ENCODE data around the gene ZNF506.
"Not testable (repeated sequence)": the region's sequence is repeated elsewhere in the genome, so short reads cannot be mapped to it uniquely, and the experiment has no call there.

The ZNF506 gene

DNA sequence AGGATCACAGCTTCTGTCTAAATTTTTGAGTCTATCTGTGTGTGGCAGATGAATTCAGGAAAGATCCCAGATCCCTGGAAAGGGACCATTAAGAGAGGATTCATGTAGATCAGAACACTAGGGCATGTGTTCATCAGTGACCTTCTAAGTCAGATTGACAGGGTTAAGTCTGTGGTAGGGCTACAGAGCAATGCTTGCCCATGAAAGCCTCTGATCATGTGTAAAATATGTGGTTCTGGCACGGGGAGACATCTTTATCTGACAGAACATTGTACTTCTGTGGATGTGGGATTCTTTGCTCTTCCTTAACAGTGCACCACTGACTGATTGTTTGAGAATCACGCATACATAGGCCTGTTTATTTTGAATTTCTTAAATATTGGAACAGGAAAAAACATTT lies 42.9 kb downstream of the ZNF506 start:
- DNase-seq (ENCODE audit: low spot score) = no peak

DNA sequence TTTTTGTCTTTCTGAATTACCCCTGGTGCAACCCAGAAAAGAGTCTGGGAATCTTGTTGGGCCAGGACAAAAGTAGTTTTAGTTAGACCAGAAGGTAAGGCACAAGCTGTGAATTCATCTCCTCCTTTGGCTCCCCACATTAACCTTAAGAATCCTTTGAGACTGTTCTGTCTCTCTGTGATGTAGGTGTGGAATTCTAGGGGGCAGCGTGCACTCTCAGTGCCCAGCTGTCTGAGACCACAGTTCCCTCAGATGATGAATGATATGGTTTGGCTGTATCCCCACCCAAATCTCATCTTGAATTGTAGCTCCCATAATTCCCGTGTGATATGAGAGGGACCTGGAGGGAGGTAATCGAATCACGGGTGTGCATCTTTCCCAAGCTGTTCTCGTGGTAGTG lies 43.9 kb downstream of the ZNF506 start:
- DNase-seq (ENCODE audit: low spot score) = no peak

DNA sequence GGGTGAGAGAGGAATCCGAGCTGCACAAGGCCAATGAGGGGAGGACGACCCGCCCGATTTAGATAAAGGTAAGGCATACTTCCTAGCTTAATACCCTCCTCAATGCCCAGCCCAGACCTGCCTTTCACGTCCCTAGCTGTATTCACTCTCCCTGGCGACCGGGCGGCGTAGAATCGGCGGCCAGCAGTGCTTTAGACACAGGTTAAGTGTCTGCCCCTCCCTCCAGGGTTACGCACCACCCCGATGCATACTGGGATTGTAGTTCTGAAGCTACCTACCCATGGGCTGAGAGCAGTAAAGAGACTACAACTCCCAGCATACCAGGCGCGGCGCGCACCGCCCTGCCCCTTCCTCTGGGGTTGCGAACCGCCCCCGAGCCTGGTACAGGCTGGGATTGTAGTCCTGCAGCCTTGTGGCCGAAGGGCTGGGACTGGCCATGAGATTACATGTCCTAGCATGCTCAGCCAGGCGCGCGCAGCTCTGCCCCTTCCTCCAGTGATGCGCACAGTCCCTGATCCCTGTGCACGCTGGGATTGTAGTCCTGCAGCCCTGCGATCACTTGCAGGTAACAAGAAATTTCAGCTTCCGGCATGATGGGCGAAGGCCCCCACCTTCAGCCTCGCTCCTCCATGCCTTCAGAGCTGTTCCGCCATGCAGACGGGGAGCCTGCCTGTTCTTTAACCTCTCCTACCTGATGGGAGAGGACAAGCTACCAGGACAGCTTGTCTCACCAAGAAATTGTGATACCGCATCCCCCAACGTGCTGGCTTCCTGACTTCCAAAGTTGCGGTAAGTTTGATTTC lies 45.1 kb downstream of the ZNF506 start:
- peak; percentile 97 for DNase-seq (ENCODE audit: low spot score)

DNA sequence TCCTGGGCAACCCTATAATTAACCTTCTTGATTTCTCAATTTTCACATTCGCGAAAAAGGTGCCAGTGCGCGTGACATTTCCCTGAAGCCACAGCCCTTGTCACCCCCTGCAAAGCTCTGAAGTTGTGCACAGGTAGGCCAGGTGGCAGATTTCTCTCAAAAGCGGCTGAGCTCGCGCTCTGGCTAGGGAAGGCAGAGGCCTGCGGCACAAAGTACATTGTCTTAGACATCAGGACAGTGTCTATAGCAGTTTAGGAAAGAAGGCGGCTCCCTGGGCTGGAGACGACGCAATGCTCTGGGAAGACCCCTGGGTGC lies 45.7 kb downstream of the ZNF506 start:
- DNase-seq (ENCODE audit: low spot score) = no peak

DNA sequence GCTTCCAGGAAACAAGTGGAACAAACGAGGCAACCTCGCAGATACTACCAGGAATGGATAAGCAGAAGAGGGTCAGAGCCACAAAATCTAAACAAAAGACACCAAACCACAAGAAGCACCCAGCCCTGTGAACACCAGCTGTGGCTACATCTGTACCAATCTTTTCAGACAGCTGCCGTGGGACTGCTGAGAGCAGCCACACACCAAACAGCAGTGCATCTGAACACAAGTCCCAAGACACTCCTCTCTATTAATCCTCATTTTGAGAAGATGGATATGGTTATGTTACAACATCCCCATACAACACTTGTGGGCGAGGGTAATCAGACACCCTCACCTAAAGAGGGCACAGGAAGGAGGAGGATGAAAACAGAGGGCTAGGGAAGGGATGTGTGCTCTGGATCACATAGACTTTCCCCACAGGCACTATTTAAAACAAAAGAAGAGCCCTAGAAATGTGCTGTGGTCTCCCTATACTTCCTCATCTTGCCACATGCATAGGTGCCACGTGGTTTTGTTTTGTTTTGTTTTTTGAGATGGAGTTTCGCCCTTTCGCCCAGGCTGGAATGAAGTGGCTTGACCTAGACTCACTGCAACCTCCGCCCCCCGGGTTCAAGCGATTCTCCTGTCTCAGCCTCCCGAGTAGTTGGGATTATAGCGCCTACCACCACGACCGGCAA lies 47.1 kb downstream of the ZNF506 start:
- DNase-seq (ENCODE audit: low spot score) = no peak

DNA sequence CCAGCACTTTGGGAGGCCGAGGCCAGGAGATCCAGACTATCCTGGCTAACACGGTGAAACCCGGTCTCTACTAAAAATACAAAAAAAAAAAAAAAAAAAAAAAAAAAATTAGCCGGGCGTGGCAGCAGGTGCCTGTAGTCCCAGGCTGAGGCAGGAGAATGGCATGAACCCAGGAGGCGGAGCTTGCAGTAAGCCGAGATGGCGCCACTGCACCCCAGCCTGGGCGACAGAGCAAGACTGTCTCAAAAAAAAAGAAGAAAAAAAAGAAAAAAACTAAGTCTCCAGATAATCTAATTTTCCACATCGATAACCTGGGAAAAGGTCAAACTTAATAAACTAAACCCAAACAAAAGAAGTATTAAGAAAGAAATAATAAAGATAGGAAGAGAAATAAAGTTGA lies 49.6 kb downstream of the ZNF506 start:
- not testable (repeated sequence) for DNase-seq (ENCODE audit: low spot score)

DNA sequence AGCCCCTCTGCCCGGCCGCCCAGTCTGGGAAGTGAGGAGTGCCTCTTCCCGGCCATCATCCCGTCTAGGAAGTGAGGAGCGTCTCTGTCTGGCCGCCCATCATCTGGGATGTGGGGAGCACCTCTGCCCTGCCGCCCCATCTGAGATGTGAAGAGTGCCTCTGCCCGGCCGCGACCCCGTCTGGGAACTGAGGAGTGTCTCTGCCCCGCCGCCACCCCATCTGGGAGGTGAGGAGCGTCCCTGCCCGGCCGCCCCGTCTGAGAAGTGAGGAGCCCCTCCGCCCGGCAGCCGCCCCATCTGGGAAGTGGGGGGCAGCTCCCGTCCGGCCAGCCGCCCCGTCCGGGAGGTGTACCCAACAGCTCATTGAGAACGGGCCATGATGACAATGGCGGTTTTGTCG lies 51.6 kb downstream of the ZNF506 start:
- not testable (repeated sequence) for DNase-seq (ENCODE audit: low spot score)

DNA sequence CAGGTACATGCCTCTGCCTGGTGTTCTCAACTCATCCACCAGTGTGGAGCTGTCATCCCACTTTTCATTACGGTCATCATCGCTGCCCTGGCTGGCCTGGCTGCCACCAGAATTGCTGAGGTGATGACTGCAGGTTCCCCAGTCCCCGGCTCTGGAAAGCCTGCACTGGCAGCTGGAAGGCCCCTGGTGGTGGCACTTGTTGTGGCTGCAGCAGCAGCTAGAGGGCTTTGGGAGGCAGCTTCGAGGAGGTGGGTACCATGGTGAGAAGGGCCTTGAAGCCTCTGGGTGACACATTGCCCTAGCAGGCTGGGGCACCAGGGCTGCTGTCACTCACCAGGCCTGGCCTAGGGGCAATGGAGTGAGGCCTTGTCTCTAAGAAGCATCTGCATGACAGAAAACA lies 63.4 kb downstream of the ZNF506 start:
- no peak for DNase-seq (ENCODE audit: low spot score)

DNA sequence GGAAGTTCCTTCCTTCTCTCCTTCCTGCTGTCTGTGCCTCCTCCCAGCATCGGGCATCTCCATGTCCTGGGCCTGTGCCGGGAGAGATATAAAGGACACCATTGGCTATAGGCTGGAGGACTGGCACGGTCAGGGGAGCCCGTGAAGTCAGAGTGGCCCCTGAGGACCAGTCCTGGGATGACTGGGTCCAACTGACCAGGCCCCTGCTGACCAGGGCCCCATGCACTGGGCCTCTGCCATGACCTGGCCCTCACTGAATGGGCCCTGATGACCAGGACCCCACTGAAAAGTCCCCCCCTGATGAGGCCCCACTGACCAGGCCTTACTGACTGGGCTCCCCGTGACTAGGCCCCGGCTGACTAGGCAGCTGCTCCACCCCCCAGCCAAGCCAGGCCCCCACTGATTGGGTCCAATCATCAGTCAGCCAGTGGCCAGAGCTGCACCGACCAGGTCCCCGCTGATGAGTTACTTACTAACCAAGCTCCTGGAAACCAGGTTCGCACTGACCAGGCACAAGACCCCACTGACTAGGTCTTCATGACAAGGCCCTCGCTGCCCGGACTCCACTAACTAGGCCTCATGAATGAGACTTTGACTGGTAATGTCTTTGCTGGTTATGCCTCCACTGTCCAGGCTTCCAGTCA lies 68.7 kb downstream of the ZNF506 start:
- DNase-seq (ENCODE audit: low spot score) = peak; percentile 3

DNA sequence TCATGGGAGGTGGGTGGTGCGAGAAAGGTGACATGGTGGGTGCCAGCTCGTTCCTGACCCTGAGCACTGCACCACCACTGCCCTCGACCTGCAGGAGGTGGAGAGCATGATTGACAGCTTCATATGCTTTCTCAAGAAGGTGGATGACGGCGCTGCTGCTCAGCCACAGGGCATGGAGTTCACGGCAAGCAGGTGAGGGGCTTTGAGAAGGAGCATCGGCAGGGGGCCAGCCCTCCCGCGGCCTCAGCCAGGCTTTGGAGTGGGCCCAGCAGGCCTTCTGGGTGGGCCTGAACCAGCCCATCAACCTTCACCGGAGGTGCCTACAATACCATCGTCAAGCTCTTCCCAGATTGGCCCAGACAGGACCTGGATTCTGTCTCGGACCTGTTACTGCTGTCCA lies 69.7 kb downstream of the ZNF506 start:
- no peak for DNase-seq (ENCODE audit: low spot score)

DNA sequence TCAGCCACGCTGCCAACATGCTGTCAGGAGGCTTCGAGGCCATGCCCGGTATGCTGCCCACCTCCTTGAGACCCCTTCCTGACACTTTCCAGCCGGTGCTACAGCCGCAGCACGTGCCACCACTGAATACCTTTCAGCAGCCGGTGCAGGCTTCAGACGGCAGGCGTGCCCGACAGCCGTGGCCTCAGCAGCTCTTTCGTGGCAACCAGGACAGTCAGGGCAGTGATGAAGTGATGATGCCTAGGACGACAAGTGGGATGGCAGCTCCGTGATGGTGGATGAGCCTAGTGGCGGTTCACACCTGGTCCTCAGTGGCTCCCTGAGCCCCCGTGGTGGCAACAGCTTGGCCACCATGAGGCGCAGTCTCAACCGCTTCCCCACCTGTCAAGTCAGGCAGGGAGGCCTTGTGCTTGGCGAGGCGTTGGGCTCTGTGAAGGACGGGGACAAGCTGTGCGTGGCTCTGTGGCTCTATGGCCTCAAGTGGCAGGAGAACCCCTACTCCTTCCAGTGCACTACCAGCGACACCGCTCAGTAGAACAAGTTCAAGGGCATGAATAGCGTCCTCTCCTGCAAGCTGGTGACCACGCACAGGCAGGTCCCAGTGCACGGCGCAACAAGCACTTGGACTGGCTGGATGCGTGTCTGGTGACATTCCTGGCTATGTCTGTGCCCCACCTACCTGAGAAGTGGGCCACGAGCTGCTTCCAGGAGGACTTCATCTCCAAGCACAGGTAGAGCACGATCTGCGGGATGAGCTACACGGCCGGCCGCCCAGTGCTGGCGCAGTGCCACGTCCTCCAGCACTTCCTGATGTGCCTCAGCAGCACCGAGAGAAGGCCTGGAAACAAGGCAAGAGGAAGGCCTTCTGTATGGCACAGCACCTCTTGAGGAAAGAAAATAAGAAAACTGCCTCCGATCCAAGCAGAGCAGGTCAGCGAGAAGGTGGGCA lies 70.4 kb downstream of the ZNF506 start:
- no peak for DNase-seq (ENCODE audit: low spot score)

DNA sequence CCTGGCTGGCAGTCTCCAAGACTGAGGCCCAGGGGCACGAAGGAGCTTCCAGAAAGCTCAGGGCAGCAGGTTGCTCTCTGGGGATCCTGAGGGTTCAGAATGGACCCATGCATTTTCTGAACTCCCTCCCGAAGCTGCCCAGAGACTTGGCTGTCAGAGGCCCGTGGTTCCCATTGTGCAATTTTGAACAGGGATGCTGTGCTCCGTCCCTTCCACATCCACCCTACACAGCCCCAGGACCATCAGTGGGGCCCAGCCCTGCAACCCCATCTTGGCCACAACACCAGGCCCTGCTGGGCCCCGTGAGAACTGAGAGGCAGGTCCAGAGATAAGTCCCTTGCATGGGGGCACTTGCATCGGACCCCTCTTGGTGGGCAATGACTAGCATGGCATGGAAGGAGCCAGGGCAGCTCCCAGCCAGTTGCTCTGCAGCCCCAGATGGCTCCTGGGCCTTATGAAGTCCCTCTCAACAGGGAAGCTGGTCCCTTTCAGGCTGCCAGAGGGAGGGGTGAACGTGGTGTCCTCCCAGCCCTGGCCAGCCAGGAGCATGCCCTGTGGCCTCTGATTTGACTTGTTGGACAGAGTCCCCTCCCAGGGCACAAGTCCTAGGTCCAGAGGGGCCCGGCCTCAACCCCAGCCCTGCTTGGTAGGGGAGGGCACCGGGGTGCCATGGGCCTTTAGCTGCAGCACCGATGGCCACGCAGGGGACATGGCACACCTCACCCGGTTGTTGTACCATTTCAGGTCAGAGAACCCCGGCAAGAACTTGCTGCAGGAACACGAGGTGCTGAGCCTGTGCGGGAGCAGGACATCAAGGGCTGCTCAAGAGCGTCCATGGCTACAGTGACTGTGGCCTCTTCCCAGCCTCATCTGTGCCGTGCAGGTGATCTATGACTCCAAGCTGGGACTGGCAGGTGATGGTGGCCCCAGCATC lies 71.4 kb downstream of the ZNF506 start:
- no peak for DNase-seq (ENCODE audit: low spot score)

DNA sequence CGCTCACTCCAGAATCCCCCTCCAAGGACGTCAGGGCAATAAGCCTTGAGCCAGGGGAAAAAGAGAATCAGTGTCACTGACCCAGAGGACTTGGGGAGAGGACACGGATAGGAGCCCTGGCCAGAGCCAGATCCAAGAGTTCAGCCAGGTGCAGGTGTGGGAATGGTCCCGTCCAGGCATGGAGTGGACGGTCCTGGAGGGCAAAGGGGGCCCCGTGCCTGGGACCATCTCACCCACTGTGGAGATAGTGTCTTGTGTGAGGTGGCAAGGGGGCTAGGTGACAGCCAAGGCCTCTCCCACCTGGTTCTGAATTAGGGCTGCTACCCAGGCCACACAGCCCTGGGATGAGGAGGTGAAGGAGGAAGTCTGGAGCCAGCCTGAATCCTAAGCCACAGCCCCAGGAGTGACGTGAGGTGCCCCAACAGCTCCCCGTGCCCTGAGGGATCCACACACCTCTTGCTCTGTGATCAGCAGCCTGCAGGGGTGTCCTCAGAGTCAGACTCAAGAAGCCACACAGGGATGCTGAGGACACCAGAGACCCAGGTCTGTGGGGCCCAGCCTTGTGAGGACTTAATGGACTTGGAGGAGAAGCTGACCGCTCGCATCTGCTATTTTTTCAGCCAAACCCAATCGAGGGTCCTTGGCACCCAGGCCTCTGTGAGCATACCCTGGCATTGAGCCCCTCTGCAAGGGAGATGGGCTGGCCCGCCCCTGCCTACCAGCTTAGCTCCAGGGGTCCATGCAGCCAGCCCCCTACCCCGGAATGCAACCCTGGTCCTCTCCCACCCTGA lies 72.2 kb downstream of the ZNF506 start:
- DNase-seq (ENCODE audit: low spot score) = peak; percentile 5

DNA sequence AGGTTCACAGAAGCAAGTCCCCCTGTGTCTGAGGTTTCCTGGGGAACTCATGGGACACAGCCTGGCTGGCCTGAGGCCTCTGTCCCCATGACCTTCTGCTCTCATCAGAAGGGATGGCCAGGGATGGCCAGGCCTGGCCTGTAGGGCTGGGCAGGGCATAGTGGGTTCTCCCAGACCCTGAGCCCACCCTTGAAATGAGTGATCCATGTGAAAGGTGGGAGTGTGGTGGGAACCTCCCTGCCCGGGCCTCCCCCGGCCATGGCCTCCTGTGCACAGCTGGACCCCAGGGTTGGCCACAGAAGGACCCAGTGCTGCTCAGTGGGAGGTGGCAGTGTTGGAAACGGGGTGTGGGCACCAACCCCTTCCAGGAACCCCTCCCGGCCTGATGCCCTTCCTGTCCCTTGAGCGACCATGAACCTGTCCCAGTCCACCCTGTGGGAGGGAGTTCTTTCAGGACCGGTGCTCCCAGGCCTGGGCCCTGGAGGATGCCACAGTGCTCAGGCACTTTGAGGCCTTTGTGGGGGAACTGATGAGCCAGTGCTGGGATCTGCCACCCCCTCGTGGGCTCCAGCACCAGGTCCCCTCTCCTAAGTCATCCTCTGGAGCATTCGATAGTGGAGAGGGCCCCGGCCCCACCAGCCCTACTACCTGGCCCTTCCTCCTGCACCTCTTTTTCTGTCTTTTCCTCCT lies 73.2 kb downstream of the ZNF506 start:
- DNase-seq (ENCODE audit: low spot score) = peak; percentile 4

DNA sequence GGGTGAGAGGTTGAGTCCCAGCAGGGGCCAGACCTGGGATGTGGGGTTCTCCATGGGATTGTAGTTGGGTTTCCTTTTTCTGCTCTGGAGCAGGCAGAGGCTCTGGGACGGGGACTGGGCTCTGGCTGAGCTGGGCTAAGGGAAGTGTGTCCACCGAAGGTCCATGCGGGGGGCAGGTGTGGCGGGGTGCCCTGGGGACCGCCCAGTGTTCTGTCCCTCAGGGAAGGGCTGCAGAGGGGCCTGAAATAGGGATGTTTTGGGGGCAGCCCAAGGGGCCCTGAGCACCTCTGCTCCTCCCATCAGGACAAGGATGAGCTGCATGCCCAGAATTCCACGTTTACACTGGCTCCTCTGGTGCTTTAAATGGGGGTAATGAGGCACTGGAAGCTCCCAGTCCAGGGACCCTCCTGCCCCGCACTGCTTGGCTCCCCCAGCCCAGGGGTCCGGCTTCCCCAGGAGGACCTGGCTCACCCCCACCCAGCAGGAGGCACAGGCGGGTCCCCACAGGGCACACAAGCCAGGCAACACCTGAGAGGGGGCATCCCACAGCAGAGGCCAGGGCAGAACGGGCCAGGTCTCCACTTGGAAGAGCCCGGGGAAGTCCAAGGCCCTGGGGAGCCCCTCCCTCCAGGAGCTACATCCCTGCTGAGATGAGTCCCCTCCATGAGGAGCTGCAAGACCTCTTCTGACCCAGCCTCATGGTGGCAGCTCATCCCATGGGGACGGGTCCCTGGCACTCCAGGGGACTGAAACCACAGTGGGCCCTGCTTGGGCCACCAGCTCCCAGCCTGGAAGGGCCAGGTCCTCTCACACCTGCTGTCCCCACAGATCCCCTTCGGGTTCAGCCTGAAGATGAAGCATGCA lies 74.0 kb downstream of the ZNF506 start:
- DNase-seq (ENCODE audit: low spot score) = no peak

DNA sequence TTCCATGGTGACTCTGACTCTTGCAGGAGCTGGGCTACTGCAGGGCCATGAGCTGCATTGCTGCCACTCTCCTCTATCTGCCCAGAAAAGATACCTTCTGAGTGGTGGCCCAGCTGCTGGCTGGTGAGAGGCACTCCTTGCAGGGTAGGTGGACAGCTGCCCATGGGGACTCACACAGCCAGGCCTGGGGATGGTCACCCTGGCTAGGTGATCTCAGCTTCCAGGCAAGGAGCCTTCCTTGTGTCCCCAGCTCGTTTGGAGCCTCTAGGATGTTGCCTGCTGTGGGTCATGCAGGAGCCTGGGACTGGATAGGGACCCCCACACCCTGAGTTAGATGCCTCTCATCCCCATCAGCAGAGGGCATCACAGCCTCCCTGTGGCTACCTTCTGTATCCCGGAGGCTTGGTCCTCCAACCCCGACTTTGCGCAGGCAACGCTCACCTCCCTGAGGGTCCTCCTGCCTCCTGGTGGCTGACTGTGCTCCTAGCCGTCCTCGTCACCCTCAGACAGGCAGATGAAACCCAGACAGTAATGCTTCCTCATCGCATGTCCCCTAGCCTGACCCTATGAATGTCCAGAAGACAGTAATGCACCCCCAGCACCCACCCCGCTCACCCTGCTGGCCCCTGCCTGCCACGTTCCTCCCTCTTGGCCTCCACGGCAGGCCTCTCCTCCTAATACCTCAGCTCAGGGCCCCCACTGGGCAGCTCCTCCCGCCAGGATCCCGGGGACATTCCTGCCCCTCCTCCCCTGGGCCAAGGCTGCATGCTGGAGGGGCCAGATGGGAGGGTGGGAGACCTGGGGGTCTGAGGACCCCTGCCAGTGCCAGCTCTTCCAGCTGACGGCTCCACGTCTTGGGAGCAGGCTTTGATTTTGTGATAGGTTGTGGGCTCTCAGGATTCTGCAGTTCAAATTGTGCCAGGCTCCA lies 75.0 kb downstream of the ZNF506 start:
- DNase-seq (ENCODE audit: low spot score) = no peak

DNA sequence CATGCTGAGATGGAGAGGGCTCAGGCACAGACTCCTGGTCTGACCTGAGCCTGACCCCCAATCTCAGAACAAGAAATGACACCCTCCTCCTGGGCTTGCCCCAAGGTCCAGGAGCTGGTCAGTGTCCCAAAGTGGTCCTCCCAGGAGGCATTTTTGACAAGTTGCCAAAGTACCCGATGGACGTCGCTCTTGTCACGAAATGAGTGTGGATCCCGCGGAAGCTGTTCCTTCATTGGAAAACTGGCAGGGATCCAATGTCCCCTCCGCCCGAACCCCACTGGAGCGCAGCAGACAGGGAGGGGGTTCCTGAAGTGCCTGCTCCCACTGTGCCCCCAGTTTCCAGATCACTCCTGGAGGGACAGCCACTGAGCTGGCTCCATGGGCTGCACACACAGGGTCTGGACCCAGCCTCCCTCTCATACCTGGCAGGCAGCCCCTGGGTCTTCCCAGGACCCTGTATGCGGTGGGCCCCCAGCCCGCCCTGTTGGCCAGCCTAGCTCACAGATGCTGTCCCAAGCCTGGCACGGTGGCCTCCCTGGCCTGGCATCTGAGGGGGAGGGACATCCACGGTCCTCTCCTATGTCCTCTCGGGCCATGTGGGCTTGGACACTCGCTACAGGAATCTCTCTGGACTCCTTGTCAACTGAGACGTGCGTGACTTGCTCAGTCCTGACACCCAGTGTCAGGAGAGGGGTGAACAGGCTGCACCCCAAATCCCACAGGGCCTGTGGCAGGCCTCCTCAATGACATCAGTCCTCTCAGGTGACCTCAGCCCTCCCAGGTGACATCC lies 75.9 kb downstream of the ZNF506 start:
- no peak for DNase-seq (ENCODE audit: low spot score)
